ENCODE measurements around the gene ASPHD2.

ASPHD2 gene

GRCh38 chr22:26462641-26463040 is 33.6 kb downstream of the ASPHD2 start:
- no peak for DNase-seq (ENCODE audit: low read depth, low spot score)

GRCh38 chr22:26463101-26463661 is 34.1 kb downstream of the ASPHD2 start:
- no peak for DNase-seq (ENCODE audit: low read depth, low spot score)
- H3K4me3 ChIP-seq (ENCODE audit: low read length): no peak overlapping the region

More at GRCh38 chr22:26462641-26463040, 33.6 kb downstream of the ASPHD2 start:
- H3K4me3 ChIP-seq (ENCODE audit: low read length): no peak overlapping the region

- DNase-seq (ENCODE audit: low read depth, low spot score): no peak
Observed at GRCh38 chr22:26463688-26464087, 34.6 kb downstream of the ASPHD2 start.

DNA sequence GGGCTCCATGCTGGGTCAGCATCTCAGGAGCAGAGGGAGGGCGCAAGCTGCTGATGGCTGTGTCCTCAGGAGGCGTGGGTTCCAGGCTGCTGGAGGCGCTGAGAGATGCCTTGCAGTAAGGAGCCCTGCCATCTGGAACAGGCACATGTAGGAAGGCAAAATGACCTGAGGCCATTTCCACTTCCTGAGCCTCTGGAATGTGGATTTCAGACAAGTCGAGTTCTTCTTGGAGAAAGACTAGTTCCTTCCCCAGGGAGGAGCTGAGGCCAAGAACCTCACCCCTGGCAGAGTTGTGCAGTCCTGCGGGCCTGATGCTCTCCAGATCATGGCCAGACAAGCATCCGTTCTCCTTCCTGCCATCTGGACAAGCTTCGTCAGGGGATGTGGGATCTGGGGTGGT is 35.3 kb downstream of the ASPHD2 start:
- no peak for DNase-seq (ENCODE audit: low read depth, low spot score)
- H3K4me3 ChIP-seq (ENCODE audit: low read length): no peak overlapping the region

More at GRCh38 chr22:26463688-26464087, 34.6 kb downstream of the ASPHD2 start:
- no peak overlapping the region for H3K4me3 ChIP-seq (ENCODE audit: low read length)

DNA sequence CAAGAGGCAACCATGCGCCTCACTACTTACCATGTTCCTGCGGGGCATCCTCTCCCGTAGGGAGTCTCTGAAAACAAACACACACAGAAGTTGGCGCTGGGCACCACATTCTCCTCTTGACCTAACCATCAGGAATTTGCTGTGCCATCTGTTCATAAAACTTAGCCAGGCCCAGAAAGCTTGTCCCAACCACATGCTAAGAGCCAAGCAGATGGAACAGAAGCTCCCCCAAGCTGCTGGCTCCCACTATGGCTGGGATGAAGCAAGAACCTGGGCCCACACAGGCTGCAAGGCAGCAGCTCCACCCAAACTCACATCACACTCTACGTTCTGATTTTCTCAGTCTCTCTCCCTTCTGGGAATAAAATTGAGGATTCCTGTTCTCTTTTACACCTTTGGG is 37.1 kb downstream of the ASPHD2 start:
- no peak for DNase-seq (ENCODE audit: low read depth, low spot score)
- H3K4me3 ChIP-seq (ENCODE audit: low read length): no peak overlapping the region

GRCh38 chr22:26470807-26471206 is 41.7 kb downstream of the ASPHD2 start:
- no peak for DNase-seq (ENCODE audit: low read depth, low spot score)
- H3K4me3 ChIP-seq (ENCODE audit: low read length): no peak overlapping the region

DNA sequence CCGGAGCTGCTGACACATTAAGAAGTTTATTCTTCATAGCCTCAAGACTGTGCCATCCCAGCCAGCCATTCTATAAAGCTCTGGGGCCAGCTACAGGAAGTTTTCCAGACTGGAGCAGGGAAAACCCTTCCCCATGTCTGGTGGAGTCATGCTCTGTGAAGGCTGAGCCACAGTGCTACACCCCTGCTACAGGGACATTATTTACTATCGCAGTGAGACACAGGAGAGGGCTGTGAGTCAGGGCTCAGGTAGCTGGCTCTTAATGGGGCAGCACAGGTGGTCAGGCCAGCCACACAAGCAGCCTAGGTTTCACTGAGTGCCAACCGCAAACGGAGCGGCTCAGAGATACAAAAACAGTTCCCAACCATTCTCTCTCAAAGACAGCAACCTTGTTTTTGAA is 42.5 kb downstream of the ASPHD2 start:
- H3K4me3 ChIP-seq (ENCODE audit: low read length): no peak overlapping the region
- DNase-seq (ENCODE audit: low read depth, low spot score): no peak

DNA sequence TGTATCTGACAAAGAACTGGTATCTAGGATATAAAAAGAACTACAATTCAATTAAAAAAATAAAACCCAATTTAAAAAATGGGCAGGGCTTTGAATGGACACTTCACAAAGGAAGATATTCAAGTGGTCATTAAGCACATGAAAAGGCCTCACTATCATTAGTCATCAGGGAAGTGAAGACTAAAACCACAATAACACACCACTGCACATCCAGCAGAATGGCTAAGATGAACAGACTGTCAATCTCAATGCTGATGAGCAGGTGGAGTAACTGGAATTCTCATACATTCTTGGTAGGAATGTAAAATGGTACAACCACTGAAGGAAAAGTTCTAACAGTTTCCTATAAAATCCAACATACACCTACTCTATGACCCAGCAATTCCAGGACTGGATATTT is 45.6 kb downstream of the ASPHD2 start:
- no peak overlapping the region for H3K4me3 ChIP-seq (ENCODE audit: low read length)
- DNase-seq (ENCODE audit: low read depth, low spot score): no peak

- DNase-seq (ENCODE audit: low read depth, low spot score): no peak
- H3K4me3 ChIP-seq (ENCODE audit: low read length): no peak overlapping the region
Observed at GRCh38 chr22:26476705-26477340, 47.8 kb downstream of the ASPHD2 start.

- no peak overlapping the region for H3K4me3 ChIP-seq (ENCODE audit: low read length)
- DNase-seq (ENCODE audit: low read depth, low spot score): no peak
Observed at GRCh38 chr22:26477341-26477731, 48.3 kb downstream of the ASPHD2 start.

GRCh38 chr22:26479043-26479791 is 50.2 kb downstream of the ASPHD2 start:
- peak overlapping the region; percentile 50 for H3K4me3 ChIP-seq (ENCODE audit: low read length)
- DNase-seq (ENCODE audit: low read depth, low spot score): peak; percentile 83

DNA sequence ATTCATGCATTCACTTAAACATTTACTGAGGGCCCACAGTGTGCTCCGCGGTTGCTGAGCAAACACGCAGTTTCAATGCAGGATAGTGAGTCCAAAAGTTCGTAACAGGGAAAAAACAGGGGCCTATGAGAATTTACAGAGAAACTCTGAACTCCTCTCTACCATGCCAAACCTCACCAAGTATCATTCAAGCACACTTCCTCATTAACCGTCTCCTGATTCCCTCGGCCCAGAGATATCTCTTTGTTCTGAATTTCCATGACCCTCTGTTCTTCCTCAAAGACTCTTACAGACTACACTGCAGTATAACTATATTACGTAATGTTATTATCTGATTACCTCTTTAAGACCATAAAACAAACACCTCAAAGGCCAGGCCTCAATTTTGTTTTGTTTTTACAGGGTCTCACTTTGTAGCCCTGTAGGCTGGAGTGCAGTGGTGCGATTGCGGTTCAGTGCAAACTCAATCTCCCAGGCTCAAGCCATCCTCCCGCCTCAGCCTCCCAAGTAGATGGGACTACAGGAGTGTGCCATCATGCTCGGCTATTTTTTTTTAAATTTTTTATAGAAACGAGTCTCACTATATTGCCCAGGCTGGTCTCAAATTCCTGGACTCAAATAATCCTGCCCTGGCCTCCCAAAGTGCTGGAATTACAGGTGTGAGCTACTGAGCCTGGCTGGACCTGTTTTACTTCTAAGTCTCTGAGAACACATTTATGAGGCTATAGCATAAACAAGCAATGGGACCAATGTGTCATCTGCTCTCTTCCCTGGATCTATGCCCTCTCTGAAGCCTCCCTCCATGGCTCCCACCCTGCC is 50.9 kb downstream of the ASPHD2 start:
- DNase-seq (ENCODE audit: low read depth, low spot score): peak; percentile 47
- H3K4me3 ChIP-seq (ENCODE audit: low read length): peak overlapping the region; percentile 50

DNA sequence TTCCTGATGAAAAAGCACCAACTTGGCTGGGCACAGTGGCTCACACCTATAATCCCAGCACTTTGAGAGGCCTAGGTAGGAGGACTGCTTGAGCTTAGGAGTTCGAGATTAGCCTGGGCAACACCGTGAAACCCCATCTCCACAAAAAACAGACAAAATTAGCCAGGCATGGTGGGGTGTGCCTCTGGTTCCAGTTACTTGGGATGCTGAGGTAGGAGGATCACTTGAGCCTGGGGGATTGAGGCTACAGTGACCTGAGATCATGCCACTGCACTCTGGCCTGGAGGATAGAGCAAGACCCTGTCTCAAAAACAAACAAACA is 51.5 kb downstream of the ASPHD2 start:
- H3K4me3 ChIP-seq (ENCODE audit: low read length): peak overlapping the region; percentile 50
- no peak for DNase-seq (ENCODE audit: low read depth, low spot score)

DNA sequence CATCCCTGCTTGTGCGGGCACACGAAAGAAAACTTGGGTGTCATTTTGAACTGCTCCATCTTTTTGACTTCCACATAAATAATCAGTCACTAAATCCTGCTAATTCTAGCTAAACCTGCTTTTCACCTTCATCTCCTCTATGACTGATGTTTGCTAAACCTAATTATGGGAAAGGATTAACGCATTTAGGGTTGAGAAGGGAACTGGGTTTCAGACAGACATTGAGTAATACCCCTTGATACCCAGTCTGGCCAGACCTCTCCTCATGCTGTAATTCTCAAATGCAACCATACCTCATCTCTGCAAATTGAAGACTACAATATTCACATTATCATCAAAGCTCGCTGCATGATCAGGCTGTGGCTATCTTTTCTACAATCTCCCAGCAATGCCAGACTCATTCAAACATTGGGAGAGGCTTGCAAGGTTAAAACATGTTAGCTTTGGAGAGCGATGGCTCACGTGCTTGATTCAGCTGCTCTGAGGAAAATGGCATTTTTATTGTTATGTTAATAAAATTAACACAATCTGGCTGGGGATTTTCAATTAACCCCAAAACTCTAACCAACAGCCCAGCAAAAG is 52.1 kb downstream of the ASPHD2 start:
- no peak for DNase-seq (ENCODE audit: low read depth, low spot score)
- peak overlapping the region; percentile 77 for H3K4me3 ChIP-seq (ENCODE audit: low read length)

GRCh38 chr22:26481694-26482093 is 52.6 kb downstream of the ASPHD2 start:
- peak overlapping the region; percentile 77 for H3K4me3 ChIP-seq (ENCODE audit: low read length)
- no peak for DNase-seq (ENCODE audit: low read depth, low spot score)

- peak overlapping the region; percentile 77 for H3K4me3 ChIP-seq (ENCODE audit: low read length)
- peak; percentile 54 for DNase-seq (ENCODE audit: low read depth, low spot score)
Observed at GRCh38 chr22:26482161-26482560, 53.1 kb downstream of the ASPHD2 start.

DNA sequence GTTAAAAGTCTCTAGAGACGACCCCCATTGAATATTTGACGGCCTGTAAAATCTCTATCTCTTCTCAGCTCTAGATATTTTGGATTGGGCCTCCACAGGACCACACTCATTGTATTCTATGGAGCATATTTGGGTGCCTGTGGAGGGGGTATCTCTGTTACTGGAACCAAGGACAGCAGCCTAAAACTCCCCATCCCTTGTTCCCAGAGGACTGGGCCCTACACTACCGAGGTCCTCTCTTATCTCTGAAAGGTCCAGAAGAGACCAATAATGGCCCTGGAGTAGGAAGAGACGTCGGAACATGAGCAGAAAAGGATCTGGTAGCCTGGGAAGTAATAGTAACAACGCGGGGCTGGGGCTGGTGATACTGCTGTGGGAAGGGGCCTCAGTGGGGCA is 54.0 kb downstream of the ASPHD2 start:
- no peak for DNase-seq (ENCODE audit: low read depth, low spot score)
- H3K4me3 ChIP-seq (ENCODE audit: low read length): peak overlapping the region; percentile 77

DNA sequence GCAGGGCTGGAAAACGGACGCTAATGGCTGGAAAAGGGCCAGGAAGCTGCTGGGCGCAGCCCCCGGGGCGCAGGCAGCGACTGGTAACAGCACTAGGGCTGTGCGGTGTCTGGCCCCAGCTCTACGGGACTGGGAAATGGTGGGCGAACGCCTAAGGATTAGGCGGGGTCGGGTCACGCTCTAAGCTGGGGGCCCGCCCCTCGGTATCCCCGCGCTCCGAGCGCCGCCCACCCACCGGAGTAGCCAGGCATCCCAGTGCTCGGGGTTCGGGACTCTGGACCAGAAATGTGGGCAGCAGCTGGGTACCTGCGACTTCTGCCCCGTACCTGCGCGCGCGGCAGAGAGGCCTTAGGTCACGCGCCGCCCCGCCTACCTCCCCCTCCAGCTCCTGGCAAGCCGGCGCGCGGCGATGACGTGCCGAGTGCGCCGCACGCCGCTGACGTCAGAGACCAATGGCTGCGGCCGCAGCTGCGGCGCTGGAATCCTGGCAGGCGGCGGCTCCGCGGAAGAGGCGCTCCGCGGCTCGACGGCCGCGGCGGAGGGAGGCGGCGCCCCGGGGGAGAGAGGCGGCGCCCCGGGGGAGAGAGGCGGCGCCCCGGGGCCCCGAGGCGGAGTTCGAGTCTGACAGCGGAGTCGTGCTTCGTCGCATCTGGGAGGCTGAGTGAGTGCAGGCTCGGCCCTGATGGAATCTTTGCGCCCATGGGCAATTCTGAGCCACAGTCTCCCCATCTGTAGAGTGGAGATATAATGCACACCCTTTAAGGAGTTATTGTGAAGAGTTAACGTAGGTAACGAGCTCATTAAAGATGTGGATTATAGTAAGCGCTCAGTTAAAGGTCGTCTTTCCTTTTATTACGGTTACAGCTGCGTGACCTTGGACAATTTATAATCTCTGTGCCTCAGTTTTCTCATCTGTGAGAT is 54.6 kb downstream of the ASPHD2 start, which contains the start of the genes HPS4 and SRRD:
TSS of gene HPS4 (minus strand) at position 345 of the 921 bp plus-strand sequence. CDS start 2,021 bp downstream, outside the sequence.
TSS of gene SRRD (plus strand) at position 439 of the 921 bp plus-strand sequence. CDS start at position 453, 14 bp downstream.
- DNase-seq (ENCODE audit: low read depth, low spot score): peak; percentile 86

More for the DNA sequence above, 54.6 kb downstream of the ASPHD2 start, which contains the start of the genes HPS4 and SRRD:
- peak within 1 kb of the TSS; percentile 77 for H3K4me3 ChIP-seq (ENCODE audit: low read length)

All from Jurkat, Clone E6-1 (cell line).